ENCODE results near the gene ADCY7.

ADCY7 gene

GRCh38 chr16:50244504-50245416, 21.6 kb upstream of the ADCY7 start:
- Histone ChIP-seq H3K9me3 (ENCODE audit: control insufficient read depth, insufficient read depth, low read length) (no peaks in the 10 kb centered on the region), H3K4me1 (ENCODE audit: insufficient read depth, low read length) (peaks cover 9% of the 10 kb centered on the region; the same call in 1 of the 2 replicates), H3K36me3 (ENCODE audit: insufficient read depth, low read length) (no peaks in the 10 kb centered on the region), H3K9ac (ENCODE audit: low read depth, low read length) (peak overlapping the region; percentile 57; the same call in 1 of the 2 replicates)

- Histone ChIP-seq H3K36me3 (ENCODE audit: insufficient read depth, low read length) (no peaks in the 10 kb centered on the region), H3K9ac (ENCODE audit: low read depth, low read length) (peak overlapping the region; percentile 76), H3K9me3 (ENCODE audit: control insufficient read depth, insufficient read depth, low read length) (no peaks in the 10 kb centered on the region), H3K4me1 (ENCODE audit: insufficient read depth, low read length) (peaks cover 9% of the 10 kb centered on the region; the same call in 1 of the 2 replicates)
These were observed 20.7 kb upstream of the ADCY7 start for GRCh38 chr16:50245417-50246298.

- no peaks in the 10 kb centered on the region for H3K9me3 ChIP-seq (ENCODE audit: control insufficient read depth, insufficient read depth, low read length)
- H3K36me3 ChIP-seq (ENCODE audit: insufficient read depth, low read length) = no peaks in the 10 kb centered on the region
- H3K9ac ChIP-seq (ENCODE audit: low read depth, low read length) = peak overlapping the region; percentile 76
- peaks cover 9% of the 10 kb centered on the region; the same call in 1 of the 2 replicates for H3K4me1 ChIP-seq (ENCODE audit: insufficient read depth, low read length)
These were observed 19.8 kb upstream of the ADCY7 start for GRCh38 chr16:50246299-50247122.

- Histone ChIP-seq H3K36me3 (ENCODE audit: insufficient read depth, low read length) (no peaks in the 10 kb centered on the region), H3K4me1 (ENCODE audit: insufficient read depth, low read length) (peaks cover 9% of the 10 kb centered on the region; the same call in 1 of the 2 replicates), H3K9me3 (ENCODE audit: control insufficient read depth, insufficient read depth, low read length) (no peaks in the 10 kb centered on the region), H3K9ac (ENCODE audit: low read depth, low read length) (no peak overlapping the region)
These were observed 19.0 kb upstream of the ADCY7 start for GRCh38 chr16:50247123-50247905.

- Histone ChIP-seq H3K9ac (ENCODE audit: low read depth, low read length) (no peak overlapping the region), H3K4me1 (ENCODE audit: insufficient read depth, low read length) (peaks cover 9% of the 10 kb centered on the region; the same call in 1 of the 2 replicates), H3K36me3 (ENCODE audit: insufficient read depth, low read length) (no peaks in the 10 kb centered on the region), H3K9me3 (ENCODE audit: control insufficient read depth, insufficient read depth, low read length) (no peaks in the 10 kb centered on the region)
These were observed 18.3 kb upstream of the ADCY7 start for GRCh38 chr16:50247906-50248608.

- no peak overlapping the region for H3K9ac ChIP-seq (ENCODE audit: low read depth, low read length)
- no peaks in the 10 kb centered on the region for H3K36me3 ChIP-seq (ENCODE audit: insufficient read depth, low read length)
- no peaks in the 10 kb centered on the region for H3K9me3 ChIP-seq (ENCODE audit: control insufficient read depth, insufficient read depth, low read length)
- peaks cover 9% of the 10 kb centered on the region; the same call in 1 of the 2 replicates for H3K4me1 ChIP-seq (ENCODE audit: insufficient read depth, low read length)
These were observed 17.5 kb upstream of the ADCY7 start for GRCh38 chr16:50248845-50249244.

- no peaks in the 10 kb centered on the region for H3K36me3 ChIP-seq (ENCODE audit: insufficient read depth, low read length)
- H3K4me1 ChIP-seq (ENCODE audit: insufficient read depth, low read length) = peaks cover 9% of the 10 kb centered on the region; the same call in 1 of the 2 replicates
- H3K9me3 ChIP-seq (ENCODE audit: control insufficient read depth, insufficient read depth, low read length) = no peaks in the 10 kb centered on the region
- no peak overlapping the region for H3K9ac ChIP-seq (ENCODE audit: low read depth, low read length)
These were observed 14.8 kb upstream of the ADCY7 start for GRCh38 chr16:50251375-50252081.

- H3K9me3 ChIP-seq (ENCODE audit: control insufficient read depth, insufficient read depth, low read length) = no peaks in the 10 kb centered on the region
- no peak overlapping the region for H3K9ac ChIP-seq (ENCODE audit: low read depth, low read length)
- no peaks in the 10 kb centered on the region for H3K36me3 ChIP-seq (ENCODE audit: insufficient read depth, low read length)
- peaks cover 9% of the 10 kb centered on the region; the same call in 1 of the 2 replicates for H3K4me1 ChIP-seq (ENCODE audit: insufficient read depth, low read length)
These were observed 14.2 kb upstream of the ADCY7 start for GRCh38 chr16:50252082-50252611.

GRCh38 chr16:50252874-50253513, 13.4 kb upstream of the ADCY7 start:
- Histone ChIP-seq H3K9me3 (ENCODE audit: control insufficient read depth, insufficient read depth, low read length) (no peaks in the 10 kb centered on the region), H3K36me3 (ENCODE audit: insufficient read depth, low read length) (no peaks in the 10 kb centered on the region), H3K9ac (ENCODE audit: low read depth, low read length) (no peak overlapping the region), H3K4me1 (ENCODE audit: insufficient read depth, low read length) (peaks cover 8% of the 10 kb centered on the region; the same call in 1 of the 2 replicates)

- H3K4me1 ChIP-seq (ENCODE audit: insufficient read depth, low read length) = peaks cover 3% of the 10 kb centered on the region; the same call in 1 of the 2 replicates
These were observed 12.8 kb upstream of the ADCY7 start for GRCh38 chr16:50253514-50253910.

GRCh38 chr16:50254072-50254471, 12.3 kb upstream of the ADCY7 start:
- H3K9me3 ChIP-seq (ENCODE audit: control insufficient read depth, insufficient read depth, low read length) = no peaks in the 10 kb centered on the region
- no peaks in the 10 kb centered on the region; the same call in 1 of the 2 replicates for H3K4me1 ChIP-seq (ENCODE audit: insufficient read depth, low read length)
- no peak overlapping the region for H3K9ac ChIP-seq (ENCODE audit: low read depth, low read length)
- no peaks in the 10 kb centered on the region for H3K36me3 ChIP-seq (ENCODE audit: insufficient read depth, low read length)

More at GRCh38 chr16:50253514-50253910, 12.8 kb upstream of the ADCY7 start:
- no peaks in the 10 kb centered on the region for H3K9me3 ChIP-seq (ENCODE audit: control insufficient read depth, insufficient read depth, low read length)
- H3K36me3 ChIP-seq (ENCODE audit: insufficient read depth, low read length) = no peaks in the 10 kb centered on the region
- H3K9ac ChIP-seq (ENCODE audit: low read depth, low read length) = no peak overlapping the region

- H3K9me3 ChIP-seq (ENCODE audit: control insufficient read depth, insufficient read depth, low read length) = no peaks in the 10 kb centered on the region
- H3K9ac ChIP-seq (ENCODE audit: low read depth, low read length) = no peak overlapping the region
- no peaks in the 10 kb centered on the region; the same call in 1 of the 2 replicates for H3K4me1 ChIP-seq (ENCODE audit: insufficient read depth, low read length)
- no peaks in the 10 kb centered on the region for H3K36me3 ChIP-seq (ENCODE audit: insufficient read depth, low read length)
These were observed 10.8 kb upstream of the ADCY7 start for GRCh38 chr16:50255538-50255937.

Data from ES-I3 (cell line).